HG03460 (cell line): ENCODE measurements around the gene KCTD2.
"Not testable (repeated sequence)": the region's sequence is repeated elsewhere in the genome, so short reads cannot be mapped to it uniquely, and the experiment has no call there.

Experiments
- ATAC-seq: cut with Tn5 transposase; IDR thresholded peaks from one replicate; pipeline ENCODE4 v1.9.1; 2021; ENCODE audit not compliant: unreplicated experiment

The KCTD2 gene

DNA sequence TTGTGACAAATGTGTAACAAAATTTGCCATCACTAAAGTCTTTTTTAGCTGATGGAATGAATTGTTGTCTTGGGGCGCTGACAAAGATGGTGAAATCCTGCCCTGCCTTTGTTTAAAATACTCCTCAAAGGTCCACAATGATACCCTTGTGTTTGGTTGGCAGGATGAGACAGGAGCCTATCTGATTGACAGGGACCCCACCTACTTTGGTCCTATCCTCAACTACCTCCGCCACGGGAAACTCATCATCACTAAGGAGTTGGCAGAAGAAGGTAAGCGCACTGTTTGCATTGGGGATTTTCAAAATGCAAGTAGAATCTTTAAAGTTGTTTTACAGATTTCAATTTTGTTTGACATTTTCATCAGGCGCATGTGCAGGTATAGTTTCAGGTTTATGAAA lies 2.0 kb downstream of the KCTD2 start:
- ATAC-seq, result no peak

DNA sequence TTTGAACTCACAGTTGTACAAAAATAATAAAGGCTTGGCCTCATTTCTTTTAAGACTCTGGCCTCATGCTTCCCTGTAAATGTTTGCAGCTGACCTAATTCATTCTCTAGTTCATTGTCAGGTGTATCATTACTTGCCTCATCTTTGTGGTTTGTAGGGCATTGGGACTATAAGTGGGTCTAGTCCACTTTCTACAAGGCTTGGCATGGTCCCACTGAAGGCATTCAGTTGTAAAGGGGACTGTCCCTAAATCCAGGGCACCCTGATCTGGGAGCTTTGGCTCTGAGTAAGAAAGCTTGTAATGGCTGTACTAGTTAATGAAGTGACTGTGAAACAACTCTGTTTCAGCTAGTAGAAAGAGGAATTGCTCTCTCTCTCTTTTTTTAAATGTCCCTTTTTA lies 2.7 kb downstream of the KCTD2 start:
- no peak for ATAC-seq

DNA sequence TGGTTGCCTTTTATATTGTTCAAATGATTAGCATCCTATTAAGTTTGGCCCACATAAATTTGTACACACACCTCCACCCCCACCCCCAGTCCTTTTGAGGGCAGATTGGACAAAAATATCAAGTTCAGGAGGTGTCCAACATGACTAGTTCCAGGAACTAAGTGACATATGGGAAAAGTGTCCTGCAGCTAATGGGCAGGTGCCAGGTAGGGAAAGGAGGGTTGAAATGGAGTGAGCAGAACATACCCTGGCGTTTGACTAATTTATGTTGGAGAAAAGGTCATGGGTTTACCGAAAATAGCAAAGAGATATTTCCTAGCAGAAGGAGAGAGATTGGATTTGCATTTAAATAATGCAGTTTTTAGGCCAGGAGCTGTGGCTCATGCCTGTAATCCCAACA lies 4.9 kb downstream of the KCTD2 start:
- no peak for ATAC-seq

DNA sequence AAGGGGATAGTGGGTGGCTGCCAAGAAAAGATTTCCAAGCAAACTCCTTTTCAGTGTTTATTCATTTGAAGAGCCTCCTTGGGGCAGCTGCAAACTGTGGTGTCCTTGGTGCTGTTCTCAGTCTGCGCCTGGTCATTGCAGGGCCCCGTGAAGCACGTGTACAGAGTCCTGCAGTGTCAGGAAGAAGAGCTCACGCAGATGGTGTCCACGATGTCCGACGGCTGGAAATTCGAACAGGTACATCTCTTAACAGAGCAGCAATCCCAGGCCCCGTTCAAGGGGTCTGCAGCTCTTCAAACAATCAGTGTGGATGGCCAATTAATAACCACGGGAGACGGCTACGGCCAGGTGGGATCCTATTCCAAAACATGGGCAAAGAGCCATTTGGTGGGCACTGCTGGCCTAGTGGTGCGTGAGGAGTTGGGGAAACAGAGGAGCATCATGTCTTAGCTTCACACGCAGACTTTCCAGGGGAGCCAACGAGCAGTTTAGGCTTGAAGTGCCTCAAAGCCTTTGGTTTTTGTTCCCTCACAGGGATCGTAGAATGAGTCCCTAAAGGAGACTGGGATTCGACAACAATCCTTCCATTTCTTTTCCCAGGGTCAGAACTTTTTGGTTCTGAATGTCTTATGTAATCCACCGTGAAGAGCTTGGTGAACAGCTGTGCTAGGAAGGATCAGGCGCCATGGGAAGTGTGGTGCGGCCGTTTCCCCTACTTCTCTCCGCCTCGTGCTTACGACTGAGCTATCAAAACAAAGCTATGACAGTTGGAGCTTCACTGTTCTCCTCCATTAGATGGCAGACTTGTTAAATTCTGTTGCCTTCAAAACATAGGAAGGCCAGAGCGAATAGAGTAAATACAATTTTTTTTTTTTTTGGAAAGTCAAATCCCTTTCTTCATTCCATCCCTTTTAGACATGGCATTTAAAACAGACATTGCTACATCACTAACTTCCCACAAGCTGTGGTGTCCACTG lies 12.6 kb downstream of the KCTD2 start:
- ATAC-seq, result no peak

DNA sequence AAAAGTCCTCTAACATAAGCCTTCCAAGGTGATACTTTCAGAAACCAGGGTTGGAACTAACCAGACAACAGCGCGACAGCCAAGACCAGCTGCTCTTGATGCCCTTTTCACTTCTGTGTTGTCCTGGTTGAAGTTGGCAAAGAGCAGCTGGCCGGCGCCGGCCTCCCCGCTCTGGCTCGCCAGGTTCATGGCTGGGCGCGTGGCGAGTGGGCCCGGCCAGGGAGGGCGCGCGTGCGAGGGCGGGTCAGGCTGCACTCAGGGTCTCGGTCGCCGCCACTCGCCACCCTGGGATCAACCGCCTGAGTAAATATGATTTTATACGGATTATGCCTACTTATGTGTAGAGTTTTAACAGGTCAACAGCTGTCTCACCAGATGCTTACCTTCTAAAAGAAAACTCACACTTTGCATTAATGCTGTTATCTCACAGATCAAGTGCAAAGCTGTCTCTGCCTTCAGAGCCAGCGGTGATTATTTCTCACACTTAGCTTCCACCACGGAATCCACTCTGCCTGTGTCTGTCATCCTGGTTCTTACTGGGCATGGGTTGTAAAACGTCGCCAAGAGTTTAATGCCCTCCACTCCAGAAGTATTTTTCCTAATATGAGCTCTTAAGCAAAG lies 13.5 kb downstream of the KCTD2 start:
- ATAC-seq, result no peak

DNA sequence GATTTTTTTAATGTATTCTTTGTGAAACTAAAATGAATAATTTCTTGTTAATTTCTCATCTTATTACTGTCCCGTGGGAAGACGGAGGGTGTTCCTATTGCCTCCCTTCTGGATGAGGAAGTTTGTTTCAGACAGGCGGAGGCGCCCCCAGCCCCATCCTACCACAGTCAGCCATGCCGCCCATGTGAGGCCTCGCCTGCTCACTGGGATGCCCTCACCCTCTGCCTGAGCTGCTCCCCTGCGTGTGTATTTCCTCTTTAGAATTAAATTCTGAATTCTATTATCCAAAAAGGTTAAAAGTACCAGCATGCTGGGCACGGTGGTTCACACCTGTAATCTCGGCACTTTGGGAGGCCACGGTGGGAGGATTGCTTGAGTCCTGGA lies 14.0 kb downstream of the KCTD2 start:
- no peak for ATAC-seq

DNA sequence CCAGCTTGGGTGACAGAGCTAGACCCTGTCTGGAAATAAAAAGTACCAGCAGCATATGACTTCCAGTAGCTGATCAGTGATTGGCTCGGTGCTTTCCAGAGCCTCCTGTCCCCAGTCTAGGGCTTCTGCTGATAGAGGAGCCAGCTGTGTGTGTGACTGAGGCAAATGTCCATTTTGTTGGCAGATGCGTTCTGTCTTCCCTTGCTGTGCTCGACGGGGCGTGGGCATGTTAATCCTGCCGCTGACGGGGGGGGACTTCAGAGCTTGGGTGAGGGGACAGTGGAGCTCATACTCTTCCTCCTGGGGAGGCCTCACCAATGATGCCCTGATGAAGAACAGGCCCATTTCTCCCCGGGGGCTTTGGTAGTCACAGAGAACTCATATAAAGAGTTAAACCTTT lies 14.6 kb downstream of the KCTD2 start:
- no peak for ATAC-seq

DNA sequence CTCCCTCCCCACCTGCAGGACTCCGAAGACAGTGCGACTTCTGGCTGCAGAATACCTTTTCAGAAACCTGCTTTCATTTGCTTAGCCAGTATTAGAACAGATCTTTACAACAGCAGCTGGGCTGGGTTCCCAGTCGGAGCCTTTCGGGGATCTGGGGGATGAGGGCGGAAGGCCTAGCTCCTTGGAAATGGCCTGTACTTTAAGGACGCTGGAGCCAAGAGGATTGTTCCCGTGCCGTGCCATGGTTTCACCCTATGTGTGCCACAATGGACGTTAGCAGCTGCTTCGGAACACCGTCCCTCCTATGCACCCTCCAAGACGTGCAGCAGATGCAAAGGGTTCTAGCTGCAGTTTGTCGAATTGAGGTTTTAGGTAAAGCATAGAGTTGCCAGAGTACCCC lies 16.2 kb downstream of the KCTD2 start:
- ATAC-seq, result no peak

DNA sequence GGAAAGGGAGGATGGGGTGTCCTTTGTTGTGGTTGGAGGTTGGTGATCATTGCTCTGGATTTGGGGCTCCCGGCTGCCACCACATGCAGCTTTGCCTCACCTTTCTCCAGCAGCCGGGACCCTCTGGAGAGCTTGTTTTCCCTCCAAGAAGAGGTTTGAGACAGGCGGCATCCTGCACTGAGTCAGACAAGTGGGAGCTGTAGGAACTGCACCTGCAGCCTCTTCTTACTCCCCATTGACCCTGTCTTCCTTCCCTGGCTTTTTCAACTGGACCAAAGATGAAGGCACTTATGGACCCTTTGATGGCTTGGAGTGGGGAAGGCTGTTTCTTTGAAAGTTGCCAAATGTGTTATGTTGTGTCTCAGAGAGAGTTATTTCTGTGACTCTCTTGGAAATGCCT lies 16.6 kb downstream of the KCTD2 start:
- no peak for ATAC-seq

DNA sequence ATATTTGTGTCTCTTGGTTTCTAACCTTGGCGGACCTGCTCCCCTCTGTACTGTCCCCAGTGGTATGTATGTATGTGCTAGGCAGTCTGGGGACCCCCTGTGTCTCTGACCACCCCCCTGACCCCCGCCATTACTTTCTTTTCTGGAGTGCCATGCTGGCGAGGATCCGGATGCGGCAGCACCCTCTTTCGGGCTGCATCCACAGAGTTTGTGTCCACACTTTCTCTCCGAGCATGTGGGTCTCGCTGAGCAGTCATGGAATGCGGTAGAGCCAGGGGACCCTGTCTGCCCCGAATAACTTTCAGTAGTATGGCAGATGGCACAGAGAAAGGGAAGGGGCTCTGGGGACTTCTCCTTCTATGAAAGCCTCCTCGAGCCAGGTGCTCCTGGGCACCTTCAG lies 17.0 kb downstream of the KCTD2 start:
- no peak for ATAC-seq

DNA sequence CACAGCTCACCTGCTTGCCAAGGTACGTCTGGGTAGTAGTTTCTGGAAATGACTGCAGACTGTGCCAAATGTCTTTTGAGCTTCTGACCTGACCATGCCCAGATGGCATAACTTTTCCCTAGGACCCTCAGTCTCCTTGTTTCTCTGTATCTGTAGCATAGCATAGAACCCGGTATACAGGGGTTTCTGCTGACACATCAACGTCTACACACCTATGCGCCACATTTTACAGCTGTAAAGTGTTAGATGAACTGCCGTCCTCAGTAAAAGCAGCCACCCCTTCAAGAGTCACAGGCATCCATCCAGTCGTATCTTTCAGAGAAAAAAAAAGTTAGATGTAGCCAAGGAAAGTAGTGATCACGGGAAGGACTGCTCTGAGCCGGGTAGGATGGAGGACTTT lies 17.4 kb downstream of the KCTD2 start:
- no peak for ATAC-seq

DNA sequence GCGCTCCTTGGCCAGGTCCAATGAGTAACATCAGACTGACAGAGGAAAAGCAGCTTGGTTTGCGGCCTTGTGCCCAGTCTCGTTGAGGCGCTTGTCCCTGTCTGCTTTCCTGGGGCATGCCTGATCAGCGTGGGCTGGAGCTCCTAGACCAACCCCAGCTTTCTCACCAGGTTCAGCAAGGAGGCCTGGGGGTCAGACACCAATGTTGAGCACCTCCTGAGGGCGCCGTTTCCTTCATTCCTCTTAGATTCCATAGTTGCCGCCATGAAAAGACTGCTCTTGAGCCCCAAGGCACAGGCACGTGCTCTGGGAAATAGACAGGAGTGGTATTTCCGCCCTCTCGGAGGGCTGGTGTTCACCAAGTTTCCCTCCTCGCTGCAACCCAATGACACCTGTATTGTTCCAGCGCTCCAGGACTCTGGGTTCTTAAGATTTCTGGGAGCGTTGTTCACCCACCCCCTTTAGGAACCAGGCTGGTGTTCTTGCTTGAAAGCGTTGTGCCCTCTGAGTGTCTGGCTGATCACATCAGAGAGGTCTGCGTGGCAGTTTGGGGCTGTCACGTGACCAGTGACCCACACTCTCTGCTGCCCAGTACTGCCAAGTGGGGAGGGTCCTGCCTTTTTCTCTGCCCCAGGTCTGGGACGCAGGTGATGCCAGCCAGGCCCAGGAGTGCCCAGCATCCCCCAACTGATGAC lies 18.0 kb downstream of the KCTD2 start:
- no peak for ATAC-seq

DNA sequence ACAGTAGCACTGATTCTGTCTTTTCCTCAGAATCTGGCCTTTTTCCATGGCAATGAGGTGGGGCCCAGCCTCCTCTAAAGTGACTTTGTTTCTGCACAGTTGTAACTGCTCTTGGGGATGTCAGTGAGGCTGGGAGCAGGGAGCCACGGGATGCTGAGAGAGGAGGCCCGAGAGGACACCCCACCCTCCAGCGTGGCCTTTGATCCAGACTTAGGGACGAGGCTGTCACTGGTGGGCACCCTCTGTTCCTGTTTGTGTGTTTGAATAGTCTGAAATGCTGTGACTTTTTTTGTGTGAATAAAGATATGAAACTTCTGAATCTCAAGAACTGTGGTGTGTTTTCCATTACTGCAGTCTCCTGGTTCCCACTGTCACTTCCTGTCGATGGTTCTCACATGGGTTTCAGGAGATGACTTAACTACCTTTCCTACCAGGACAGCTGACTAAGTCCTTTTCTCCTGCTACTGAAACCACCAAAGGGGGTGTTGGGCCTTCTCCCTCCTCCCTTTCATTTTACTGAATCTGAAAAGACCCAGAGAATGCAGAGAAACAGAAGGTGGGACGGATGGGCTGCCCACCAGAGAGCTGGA lies 18.6 kb downstream of the KCTD2 start:
- no peak for ATAC-seq

DNA sequence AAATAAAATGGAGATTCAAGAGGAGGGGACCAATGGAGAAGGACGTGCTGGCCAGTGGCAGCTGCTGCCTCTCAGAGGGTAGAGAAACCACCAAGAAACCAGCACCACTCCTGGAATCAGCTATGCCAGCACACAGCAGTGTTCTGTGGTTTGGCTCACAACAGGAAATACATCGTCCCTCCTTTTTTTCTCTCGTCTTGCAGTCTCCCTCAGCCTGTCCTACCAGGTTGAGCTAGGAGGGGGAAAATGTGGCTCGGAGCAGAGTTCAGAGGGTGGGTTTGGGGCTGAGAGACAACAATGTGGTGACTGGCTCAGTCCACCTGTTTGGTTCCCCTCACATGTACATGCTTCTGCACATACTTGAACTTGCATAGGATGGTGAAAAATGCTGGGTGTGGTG lies 20.8 kb downstream of the KCTD2 start:
- no peak for ATAC-seq

DNA sequence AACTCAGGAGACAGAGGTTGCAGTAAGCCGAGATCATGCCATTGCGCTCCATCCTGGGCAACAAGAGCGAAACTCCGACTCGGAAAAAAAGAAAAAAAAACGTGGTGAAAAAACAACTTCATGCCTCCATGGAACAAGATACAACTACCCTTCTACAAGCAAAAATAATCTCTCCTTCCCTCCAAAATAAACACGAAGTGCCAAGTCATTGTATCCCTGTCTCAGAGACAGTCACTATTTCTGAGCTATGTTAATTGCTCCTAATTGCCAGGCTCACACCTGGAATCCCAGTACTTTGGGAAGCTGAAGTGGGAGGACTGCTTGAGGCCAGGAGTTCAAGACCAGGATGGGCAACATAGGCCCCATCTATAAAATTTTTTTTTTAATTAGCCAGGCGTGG lies 21.7 kb downstream of the KCTD2 start:
- ATAC-seq, result no peak

DNA sequence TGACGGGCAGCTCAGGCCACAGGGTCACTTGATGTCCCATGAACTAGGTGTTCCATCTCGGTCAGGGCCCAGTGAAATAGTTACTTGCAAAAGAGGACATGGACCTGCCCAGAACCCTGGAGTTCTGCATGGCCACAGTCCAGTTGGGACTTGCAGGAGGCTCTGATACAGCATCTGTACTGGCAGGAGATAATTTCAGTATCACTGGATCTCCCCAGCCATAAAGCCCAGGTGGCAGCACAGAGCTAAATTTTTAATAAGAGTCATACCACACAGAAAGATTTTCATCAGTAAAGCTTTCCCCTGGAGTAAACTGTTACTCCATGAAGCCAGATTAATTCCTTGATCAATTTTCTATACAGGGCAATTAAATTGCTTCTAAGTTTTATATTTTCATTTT lies 22.8 kb downstream of the KCTD2 start:
- no peak for ATAC-seq

DNA sequence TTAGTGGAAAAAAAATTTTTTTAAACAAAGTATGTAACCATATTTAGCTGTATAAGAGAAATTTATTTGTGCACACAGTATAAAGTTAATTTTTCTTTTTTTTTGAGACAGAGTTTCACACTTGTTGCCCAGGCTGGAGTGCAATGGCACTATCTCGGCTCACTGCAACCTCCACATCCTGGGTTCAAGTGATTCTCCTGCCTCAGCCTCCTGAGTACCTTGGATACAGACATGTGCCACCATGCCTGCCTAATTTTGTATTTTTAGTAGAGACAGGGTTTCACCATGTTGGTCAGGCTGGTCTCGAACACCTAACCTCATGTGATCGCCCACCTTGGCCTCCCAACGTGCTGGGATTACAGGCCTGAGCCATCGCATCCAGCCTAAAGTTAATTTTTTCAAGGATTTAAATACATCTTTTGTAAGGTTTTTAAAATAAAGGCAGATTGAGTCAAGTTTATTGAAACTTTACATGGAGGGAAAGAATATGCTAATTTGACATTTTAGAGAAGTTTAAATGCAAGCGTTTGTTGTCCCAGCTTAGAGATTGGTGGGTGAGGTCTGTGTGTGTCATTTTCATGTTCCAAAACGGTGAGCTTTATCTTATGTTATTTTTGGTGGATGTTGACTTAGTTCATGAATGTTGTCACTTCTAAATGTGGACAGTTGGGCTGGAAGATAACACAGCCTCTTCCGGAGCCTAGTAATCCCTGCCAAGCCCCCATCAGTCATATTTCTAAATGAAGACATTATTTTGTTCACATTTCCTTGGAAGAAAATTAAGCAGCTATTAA lies 24.6 kb downstream of the KCTD2 start:
- not testable (repeated sequence) for ATAC-seq

DNA sequence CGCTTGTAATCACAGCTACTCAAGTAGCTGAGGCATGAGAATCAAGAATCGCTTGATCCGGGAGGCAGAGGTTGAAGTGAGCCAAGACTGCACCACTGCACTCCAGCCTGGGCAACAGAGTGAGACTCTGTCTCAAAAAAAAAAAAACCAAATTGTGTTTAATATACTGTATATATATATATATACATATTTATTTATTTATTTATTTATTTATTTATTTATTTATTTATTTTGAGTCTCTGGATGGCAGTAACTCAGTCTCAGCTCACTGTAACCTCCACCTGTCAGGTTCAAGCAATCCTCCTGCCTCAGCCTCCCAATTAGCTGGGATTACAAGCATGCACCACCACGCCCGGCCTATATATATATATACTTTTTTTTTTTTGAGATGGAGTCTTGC lies 25.9 kb downstream of the KCTD2 start:
- ATAC-seq, result not testable (repeated sequence)

DNA sequence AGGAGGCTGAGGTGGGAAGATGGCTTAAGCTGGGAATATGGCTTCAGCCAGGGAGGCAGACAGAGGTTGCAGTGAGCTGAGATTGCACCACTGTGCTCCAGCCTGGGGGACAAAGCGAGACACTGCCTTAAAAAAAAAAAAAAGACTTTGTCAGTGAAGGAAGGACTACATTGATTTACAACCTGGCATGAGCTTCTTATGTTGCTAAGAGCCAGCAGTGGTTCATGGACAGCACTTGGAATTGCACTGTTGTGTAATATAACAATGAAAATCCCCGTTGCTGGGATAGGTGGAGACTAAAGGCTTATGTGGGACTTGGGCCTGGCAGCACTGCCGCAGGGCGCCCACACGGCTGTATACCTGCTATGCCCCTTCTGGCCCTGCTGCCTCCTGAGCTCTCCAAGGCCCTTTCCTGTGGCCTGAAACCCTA lies 26.6 kb downstream of the KCTD2 start:
- ATAC-seq, result no peak

DNA sequence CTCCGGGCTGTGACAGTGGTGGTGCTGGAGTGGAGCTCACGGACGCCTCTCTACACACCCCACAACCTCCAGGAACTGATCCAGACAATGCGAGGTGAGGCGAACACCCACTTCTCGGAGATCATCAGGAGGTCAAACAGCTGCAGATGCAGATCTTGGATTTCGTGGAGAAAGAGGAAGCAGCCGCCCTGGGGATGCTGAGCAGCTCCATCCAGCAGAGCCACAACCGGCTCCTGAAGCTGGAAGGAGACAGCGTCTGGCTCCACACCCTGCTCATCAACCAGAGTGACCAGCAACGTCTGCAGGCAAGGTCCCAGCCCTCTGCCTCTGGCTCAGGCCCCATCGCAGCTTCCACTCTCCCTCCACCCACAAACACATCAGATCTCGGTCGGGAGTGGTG lies 27.5 kb downstream of the KCTD2 start:
- ATAC-seq, result no peak
